Heart left ventricle (tissue), 16 donors: Measurements from ENCODE around the gene CCDC74B. TPM values are rescaled to one million over a fixed set of nuclear protein-coding genes. Genes with fewer than 3 reads are reported as not detected.
A peak's percentile ranks its signal among the peaks of the same experiment; 100 is the strongest.
"Not testable (repeated sequence)": the region's sequence is repeated elsewhere in the genome, so short reads cannot be mapped to it uniquely, and the experiment has no call there.

ENCODE experiments used
- ATAC-seq, 4 donors: fragments of 200-7000 bp; cut with Tn5 transposase; one replicate each; pipeline ENCODE4 v1.9.1; 2020 to 2022; ENCODE audit warnings: moderate library complexity in 4 of 4, mild to moderate bottlenecking in 3 of 4, moderate number of reproducible peaks in 1 of 4
- DNase-seq, 5 donors: peaks; one replicate each; pipeline ENCODE4 v3.0.0-alpha.2; 2020
- H3K27ac ChIP-seq, 12 donors: fragments of 200-600 bp; sonication (generic) in 4 of 12; one replicate each; pipeline versions ENCODE4 v1.5.0 to v1.8.0; 2016 to 2022; ENCODE audit warnings: mild to moderate bottlenecking in 2 of 12
- H3K27me3 ChIP-seq, 9 donors: fragments of 200-600 bp; sonication (generic) in 2 of 9; one replicate each; pipeline versions ENCODE4 v1.5.1 to v1.8.0; 2016 to 2022; ENCODE audit warnings: mild to moderate bottlenecking in 3 of 9
- H3K36me3 ChIP-seq, 9 donors: fragments of 200-600 bp; sonication (generic) in 2 of 9; one replicate each; pipeline versions ENCODE4 v1.5.0 to v1.8.0; 2018 to 2022; ENCODE audit warnings: mild to moderate bottlenecking in 2 of 9
- H3K4me1 ChIP-seq, 12 donors: fragments of 200-600 bp; sonication (generic) in 4 of 12; one replicate each; pipeline versions ENCODE4 v1.5.0 to v1.8.0; 2016 to 2022; ENCODE audit warnings: mild to moderate bottlenecking in 3 of 12
- H3K4me3 ChIP-seq, 12 donors: fragments of 200-600 bp; sonication (generic) in 4 of 12; one replicate each; pipeline versions ENCODE4 v1.5.0 to v1.8.0; 2017 to 2022; ENCODE audit warnings: mild to moderate bottlenecking in 9 of 12, moderate library complexity in 4 of 12
- H3K9me3 ChIP-seq, 12 donors: fragments of 200-600 bp; sonication (generic) in 4 of 12; one replicate each; pipeline versions ENCODE4 v1.5.0 to v1.8.0; 2016 to 2022; ENCODE audit warnings: mild to moderate bottlenecking in 1 of 12
- POLR2A ChIP-seq, 2 donors: fragments of 450-650 bp; IDR thresholded peaks; one replicate each; pipeline ENCODE4 v1.6.1; 2017; ENCODE audit warnings: antibody characterized with exemption in 2 of 2, mild to moderate bottlenecking in 2 of 2, moderate library complexity in 2 of 2
- WGBS, 4 donors: extraction: QIAGEN DNeasy Blood & Tissue Kit in 2 of 4; methylation state at CpG; one replicate each; pipeline versions ENCODE4 v1.1.5 to v1.1.7; 2013 to 2018; 5-methylcytosine and 5-hydroxymethylcytosine counted together
- intact Hi-C, 10 donors: fragments of 100-400 bp; cut with DNase I; formaldehyde crosslinking; loops; one replicate each; pipeline versions ENCODE4 v1.11.1 to v1.14.2; 2022
- long read RNA-seq, 3 donors: library from polyadenylated mRNA; unstranded; transcript quantifications; one replicate each; pipeline ENCODE4 v2.0.0, GENCODE V29; 2020 to 2021
- polyA plus RNA-seq, 2 donors: library from polyadenylated mRNA; stranded (reverse); fragments of 200-250 nt; gene quantifications; one replicate each; pipeline ENCODE4 v1.2.3, GENCODE V29; 2013
- total RNA-seq, 9 donors: library from RNA; depleted of rRNA in 2 of 9; stranded (reverse); fragments of >200 nt in 2 of 9; fragmentation: NEBNext Ultra II Directional in 3 of 9; extraction: Animal tissue kit (Norgen Biotek cat#: 25700) in 3 of 9; gene quantifications; one replicate each; pipeline versions ENCODE4 v1.1.0 to v1.2.4, GENCODE V29; 2016 to 2023
- TF ChIP-seq, protein P1 (sequence below), 12 donors: fragments of 200-600 bp; sonication (generic) in 4 of 12; IDR thresholded peaks; one replicate each; pipeline versions ENCODE4 v1.5.0 to v1.8.0; 2018 to 2022; ENCODE audit warnings: antibody characterized with exemption in 12 of 12, mild to moderate bottlenecking in 5 of 12
- donor health status: ischemic (EF 13 %, LVEDD 7.1; RV severe dilation, severe dysfunction).
- donor health status: healthy with polysubstance abuse.
- donor health status: DM: no; HTN: yes; CAD: no.
- donor health status: DM: no; HTN: no; CAD: no.
- donor health status: ischemic (EF 25% LVEDD 6.9; RV normal size, moderate dysfunction).
- donor health status: ischemic (EF 25% LVEDD 5.7; RV mildly dilated, moderate dysfunction).
- donor health status: healthy.
- donor health status: DM: yes; HTN: yes; CAD: no.
- donor health status: ischemic (EF 35%, LVEDD 5.7; RV mildly dilated, moderate dysfunction).
- donor health status: nonischemic (EF 11% LVEDD 7.7; RV severe dilation, severe dysfunction).
- donor health status: DM: yes; HTN: yes; CAD: no.
- donor health status: PGD.
- donor health status: ischemic (EF 29% LVEDD 5.4; RV normal size, mild dysfunction).
- donor health status: nonischemic (EF 23%, LVEDD 6.1; RV moderate dilation, normal function).

CCDC74B gene
- total RNA-seq (1 to 10 TPM in 1 of 9 donors, under 1 TPM in 7, not detected in 1; 0.14 to 2.3 (median 0.48) TPM), polyA plus RNA-seq (under 1 TPM; 0.50 to 0.55 TPM)
- long read RNA-seq, donor 1: 0 reads
- long read RNA-seq, donor 2: 0 reads
- long read RNA-seq, donor 3: 0 reads

DNA sequence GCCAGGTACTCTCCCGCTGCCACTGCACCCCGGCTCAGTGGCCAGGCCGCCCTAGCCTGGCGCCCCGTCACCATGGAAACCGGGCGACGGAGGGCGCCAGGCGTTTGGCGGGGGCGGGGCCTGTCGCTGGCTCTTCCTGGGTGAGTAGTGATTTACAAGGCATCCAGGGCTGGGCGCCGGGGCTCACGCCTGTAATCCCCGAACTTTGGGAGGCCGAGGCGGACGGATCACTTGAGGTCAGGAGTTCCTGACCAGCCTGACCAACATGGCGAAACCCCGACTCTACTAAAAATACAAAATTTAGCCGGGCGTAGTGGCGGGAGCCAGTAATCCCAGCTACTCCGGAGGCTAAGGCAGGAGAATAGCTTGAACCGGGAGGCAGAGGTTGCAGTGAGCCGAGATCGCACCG lies at the start of gene CCDC74B:
TSS of gene CCDC74B (minus strand) at position 107 of the 409 bp plus-strand sequence. CDS start 116 bp downstream, outside the sequence.
- Histone ChIP-seq H3K4me1 (peaks cover 0 to 11% (median 0%) of the 10 kb centered on the region in 12 donors), H3K4me3 (peak within 1 kb of the TSS; percentile 10 to 52 (median 44)), H3K27me3 (peaks cover 0 to 15% (median 0%) of the 10 kb centered on the region in 9 donors)
- DNase-seq (peak in 2 of 5 donors; percentile 53 to 70), ATAC-seq (peak; percentile 18 to 88 (median 56))
- H3K9me3 ChIP-seq, H3K27ac ChIP-seq, H3K36me3 ChIP-seq, intact Hi-C loops: not testable (repeated sequence)
- WGBS, 4 donors: 7 to 23% (median 15%) methylated on average over 10 to 30 of the region's 30 CpGs

DNA sequence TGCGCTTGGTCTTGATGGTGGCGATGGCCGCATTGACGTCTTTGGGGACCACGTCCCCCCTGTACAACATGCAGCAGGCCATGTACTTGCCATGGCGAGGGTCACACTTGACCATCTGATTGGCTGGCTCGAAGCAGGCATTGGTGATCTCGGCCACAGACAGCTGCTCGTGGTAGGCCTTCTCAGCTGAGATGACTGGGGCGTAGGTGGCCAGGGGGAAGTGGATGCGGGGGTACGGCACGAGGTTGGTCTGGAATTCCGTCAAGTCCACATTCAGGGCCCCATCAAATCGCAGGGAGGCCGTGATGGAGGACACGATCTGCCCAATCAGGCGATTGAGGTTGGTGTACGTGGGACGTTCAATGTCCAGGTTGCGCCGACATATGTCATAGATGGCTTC lies 48.9 kb upstream of the CCDC74B start:
- intact Hi-C loops, ATAC-seq: not testable (repeated sequence)
- 84 to 92% (median 89%) methylated on average over 20 to 22 of the region's 22 CpGs for WGBS, 4 donors

DNA sequence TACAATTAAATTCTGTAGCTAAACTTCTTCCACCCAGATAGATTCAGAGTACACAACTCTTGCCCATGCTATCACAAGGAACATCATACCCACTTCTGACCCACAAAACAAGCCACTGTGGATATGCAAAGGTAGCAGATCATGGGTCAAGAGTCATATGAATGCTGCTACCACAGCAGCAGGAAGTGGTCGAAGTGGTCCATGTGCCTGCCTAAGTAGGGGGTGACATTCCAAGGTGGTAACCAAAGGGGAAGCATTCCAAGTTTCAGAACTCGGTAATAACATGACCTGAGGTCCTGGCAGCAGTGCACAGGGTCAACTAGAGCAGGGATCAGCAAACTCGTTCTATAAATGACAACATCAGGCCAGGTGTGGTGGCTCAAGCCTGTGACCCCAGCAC lies 47.5 kb upstream of the CCDC74B start:
- ATAC-seq, H3K27me3 ChIP-seq, H3K9me3 ChIP-seq, H3K36me3 ChIP-seq, intact Hi-C loops, H3K27ac ChIP-seq, DNase-seq: not testable (repeated sequence)
- 68 to 79% (median 72%) methylated on average over 3 of the region's 3 CpGs for WGBS, 4 donors
- H3K4me1 ChIP-seq: peaks cover 0 to 10% (median 0%) of the 10 kb centered on the region in 12 donors
- peak overlapping the region in 3 of 12 donors; percentile 5 to 10 (median 7) for H3K4me3 ChIP-seq

More for the DNA sequence above, 48.9 kb upstream of the CCDC74B start:
- not testable (repeated sequence) for H3K27me3 ChIP-seq, H3K36me3 ChIP-seq, H3K9me3 ChIP-seq, DNase-seq, H3K27ac ChIP-seq
- H3K4me3 ChIP-seq: peak overlapping the region in 1 of 12 donors; percentile 10
- peaks cover 0 to 10% (median 0%) of the 10 kb centered on the region in 12 donors for H3K4me1 ChIP-seq

DNA sequence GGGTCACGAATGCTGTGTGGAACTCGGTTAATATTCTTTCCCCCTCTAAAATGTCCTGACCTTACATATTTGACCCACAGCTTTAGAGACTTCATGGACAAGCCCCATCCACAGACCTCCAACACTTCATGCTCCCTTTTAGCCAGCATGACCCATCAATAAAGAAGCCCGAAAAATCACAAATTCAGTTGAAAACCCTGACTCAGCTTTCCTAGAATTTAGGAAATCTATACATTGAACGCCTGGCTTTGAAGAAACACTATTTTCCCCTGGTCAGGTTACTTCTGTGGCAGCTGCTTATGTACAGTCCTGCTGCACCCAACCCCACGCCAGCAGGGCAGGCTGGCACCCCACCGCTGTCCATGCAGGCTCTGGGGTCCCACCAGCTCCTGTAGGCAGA lies 46.4 kb upstream of the CCDC74B start:
- ATAC-seq: not testable (repeated sequence)
- 94 to 99% (median 96%) methylated on average over 6 of the region's 6 CpGs for WGBS, 4 donors

DNA sequence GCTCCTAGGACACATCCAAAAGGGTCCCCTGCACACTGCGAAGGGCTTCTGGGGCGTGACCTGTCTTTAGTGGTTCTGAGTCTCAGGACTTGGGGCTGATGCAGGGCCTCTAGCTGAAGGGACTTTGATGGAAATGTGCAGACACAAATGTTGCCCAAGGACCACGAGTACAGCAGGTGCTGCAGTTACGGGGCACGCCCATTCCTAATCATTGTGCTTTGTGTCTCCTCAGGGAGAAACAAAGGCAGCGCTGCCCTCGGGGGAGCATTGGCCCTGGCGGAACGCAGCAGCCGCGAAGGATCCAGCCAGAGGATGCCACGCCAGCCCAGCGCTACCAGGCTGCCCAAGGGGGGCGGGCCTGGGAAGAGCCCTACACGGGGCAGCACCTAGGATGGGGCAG lies 45.3 kb upstream of the CCDC74B start:
- TF ChIP-seq, protein P1, sequence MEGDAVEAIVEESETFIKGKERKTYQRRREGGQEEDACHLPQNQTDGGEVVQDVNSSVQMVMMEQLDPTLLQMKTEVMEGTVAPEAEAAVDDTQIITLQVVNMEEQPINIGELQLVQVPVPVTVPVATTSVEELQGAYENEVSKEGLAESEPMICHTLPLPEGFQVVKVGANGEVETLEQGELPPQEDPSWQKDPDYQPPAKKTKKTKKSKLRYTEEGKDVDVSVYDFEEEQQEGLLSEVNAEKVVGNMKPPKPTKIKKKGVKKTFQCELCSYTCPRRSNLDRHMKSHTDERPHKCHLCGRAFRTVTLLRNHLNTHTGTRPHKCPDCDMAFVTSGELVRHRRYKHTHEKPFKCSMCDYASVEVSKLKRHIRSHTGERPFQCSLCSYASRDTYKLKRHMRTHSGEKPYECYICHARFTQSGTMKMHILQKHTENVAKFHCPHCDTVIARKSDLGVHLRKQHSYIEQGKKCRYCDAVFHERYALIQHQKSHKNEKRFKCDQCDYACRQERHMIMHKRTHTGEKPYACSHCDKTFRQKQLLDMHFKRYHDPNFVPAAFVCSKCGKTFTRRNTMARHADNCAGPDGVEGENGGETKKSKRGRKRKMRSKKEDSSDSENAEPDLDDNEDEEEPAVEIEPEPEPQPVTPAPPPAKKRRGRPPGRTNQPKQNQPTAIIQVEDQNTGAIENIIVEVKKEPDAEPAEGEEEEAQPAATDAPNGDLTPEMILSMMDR (IDR thresholded peaks at IDR 0.05): no peak
- no peak for TF ChIP-seq POLR2A (IDR thresholded peaks at IDR 0.05)
- 84 to 95% (median 91%) methylated on average over 13 to 15 of the region's 15 CpGs for WGBS, 4 donors
- Histone ChIP-seq H3K9me3 (no peaks in the 10 kb centered on the region), H3K4me3 (no peak overlapping the region), H3K4me1 (peaks cover 0 to 14% (median 0%) of the 10 kb centered on the region in 12 donors), H3K27ac (no peak overlapping the region), H3K36me3 (peaks cover 0 to 11% (median 6%) of the 10 kb centered on the region in 9 donors), H3K27me3 (no peaks in the 10 kb centered on the region)
- intact Hi-C loops: no loop called here
- ATAC-seq (no peak), DNase-seq (no peak)

More for the DNA sequence above, 46.4 kb upstream of the CCDC74B start:
- DNase-seq, H3K9me3 ChIP-seq, H3K4me3 ChIP-seq, H3K27me3 ChIP-seq, H3K27ac ChIP-seq, intact Hi-C loops: not testable (repeated sequence)
- peaks cover 0 to 11% (median 6%) of the 10 kb centered on the region in 9 donors for H3K36me3 ChIP-seq
- H3K4me1 ChIP-seq: peaks cover 0 to 10% (median 0%) of the 10 kb centered on the region in 12 donors

DNA sequence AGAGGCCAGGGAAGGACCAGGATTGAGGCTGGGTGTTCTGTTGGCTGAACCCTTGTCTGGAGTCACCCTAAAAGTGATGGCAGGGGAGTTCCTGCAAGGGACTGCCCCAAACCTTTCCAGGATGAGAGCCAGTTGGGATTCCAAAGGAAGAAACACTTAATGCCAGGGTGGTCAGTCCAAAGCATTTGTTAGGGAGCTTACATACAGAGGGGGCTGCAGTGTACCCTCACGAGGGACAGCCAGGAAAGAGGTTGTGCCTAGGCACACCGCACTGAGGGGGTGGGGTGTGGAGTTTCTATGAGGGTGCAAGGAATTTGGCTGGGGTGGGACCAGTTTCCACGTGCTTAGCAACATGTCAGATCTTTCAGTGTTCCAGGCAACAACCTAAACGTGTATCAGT lies 44.0 kb upstream of the CCDC74B start:
- H3K4me3 ChIP-seq, H3K27me3 ChIP-seq, H3K9me3 ChIP-seq, DNase-seq, H3K27ac ChIP-seq, ATAC-seq: not testable (repeated sequence)
- peaks cover 0 to 11% (median 6%) of the 10 kb centered on the region in 9 donors for H3K36me3 ChIP-seq
- 69 to 83% (median 75%) methylated on average over 3 to 4 of the region's 4 CpGs for WGBS, 4 donors
- H3K4me1 ChIP-seq: peaks cover 0 to 15% (median 0%) of the 10 kb centered on the region in 12 donors
- intact Hi-C loops: loop anchor here in 2 of 10 donors (5.0 to 10.0 kb wide), 3 partner anchors 146 to 1298 kb away; no protein-coding TSS in a partner anchor

DNA sequence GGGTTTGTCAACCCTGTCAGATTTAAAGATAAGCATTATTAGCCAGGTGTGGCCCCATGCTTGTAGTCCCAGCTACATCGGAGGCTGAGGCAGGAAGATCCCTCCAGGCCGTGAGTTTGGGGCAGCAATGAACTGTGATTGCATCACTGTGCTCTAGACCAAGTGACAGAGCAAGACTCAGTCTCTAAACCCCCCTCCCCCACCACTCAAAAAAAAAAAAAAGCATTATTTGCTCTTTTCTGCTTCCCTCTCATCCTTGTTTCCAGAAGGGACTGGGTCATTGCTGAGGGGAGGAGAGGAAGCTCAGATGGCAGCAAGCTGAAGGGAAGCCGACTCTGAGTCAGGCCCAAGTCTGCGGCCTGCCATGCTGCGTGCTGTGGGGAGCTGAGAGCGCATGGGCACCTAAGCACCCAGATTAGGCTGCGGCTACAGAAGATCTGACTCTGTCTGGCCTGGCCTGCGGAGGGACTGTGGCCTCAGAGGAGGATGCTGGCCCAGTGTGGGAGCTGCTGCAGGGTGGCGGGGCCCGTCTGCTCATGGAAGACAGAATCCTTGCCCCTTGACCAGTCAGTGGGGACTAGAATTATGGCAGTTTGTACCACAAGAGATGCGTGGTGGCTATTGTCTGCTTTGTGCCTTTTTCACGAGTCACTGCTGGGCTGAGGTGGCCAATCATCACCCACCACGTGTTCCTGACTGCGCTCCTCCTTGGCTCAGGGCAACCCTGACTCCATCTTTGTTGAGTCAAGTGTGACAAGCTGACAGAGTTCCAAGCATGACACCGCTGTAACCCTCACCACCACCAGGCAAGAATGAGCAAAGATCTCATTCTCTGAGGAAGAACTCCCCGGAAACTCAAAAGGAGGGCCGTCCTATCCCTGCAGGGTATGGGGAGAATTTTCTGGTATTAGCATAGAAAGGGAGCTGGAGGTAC lies 43.2 kb upstream of the CCDC74B start:
- not testable (repeated sequence) for DNase-seq, H3K4me3 ChIP-seq, H3K9me3 ChIP-seq, H3K27ac ChIP-seq, ATAC-seq, H3K27me3 ChIP-seq
- Histone ChIP-seq H3K4me1 (peaks cover 0 to 23% (median 7%) of the 10 kb centered on the region in 12 donors), H3K36me3 (peaks cover 0 to 11% (median 6%) of the 10 kb centered on the region in 9 donors)
- WGBS, 4 donors: 89 to 92% (median 91%) methylated on average over 11 to 17 of the region's 17 CpGs
- intact Hi-C loops: loop anchor here in 2 of 10 donors (5.0 to 10.0 kb wide), 3 partner anchors 147 to 1299 kb away; no protein-coding TSS in a partner anchor
